Measurements from ENCODE around the gene PIK3R2.
"Not testable (repeated sequence)": the region's sequence is repeated elsewhere in the genome, so short reads cannot be mapped to it uniquely, and the experiment has no call there.

Gene PIK3R2

GRCh38 chr19:18156268-18156667 lies 3.3 kb downstream of the PIK3R2 start:
- no peak for DNase-seq

DNA sequence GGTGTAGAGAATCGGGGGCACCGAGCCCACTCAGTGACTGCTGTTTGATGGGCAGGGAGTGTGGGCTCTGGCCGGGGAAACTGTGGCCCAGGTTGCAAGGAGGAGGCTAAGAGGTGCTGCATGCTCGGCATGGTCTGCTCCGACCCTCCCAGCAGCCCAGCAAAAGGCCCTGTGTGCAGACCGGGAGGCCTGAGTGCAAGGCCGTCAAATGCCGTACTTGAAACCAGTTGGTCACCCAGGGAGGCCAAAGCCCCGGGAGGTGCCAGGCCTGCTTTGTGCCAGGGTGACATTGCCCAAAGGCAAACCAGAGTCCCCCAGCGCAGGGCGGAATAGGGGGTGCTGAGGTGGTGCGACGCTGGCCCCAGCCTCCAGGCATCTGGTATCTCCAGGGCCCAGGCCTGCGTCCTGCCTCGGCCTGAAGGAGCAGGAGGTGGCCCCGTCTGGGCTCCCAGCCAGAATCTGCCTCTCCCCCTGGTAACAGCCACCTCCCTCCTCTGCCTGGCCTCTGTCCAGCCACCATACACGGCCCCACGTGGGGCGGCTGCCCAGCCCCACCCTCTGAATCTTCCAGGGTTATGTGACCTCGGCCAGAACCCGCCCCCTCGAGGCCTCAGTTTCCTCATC lies 4.0 kb downstream of the PIK3R2 start:
- DNase-seq: no peak

DNA sequence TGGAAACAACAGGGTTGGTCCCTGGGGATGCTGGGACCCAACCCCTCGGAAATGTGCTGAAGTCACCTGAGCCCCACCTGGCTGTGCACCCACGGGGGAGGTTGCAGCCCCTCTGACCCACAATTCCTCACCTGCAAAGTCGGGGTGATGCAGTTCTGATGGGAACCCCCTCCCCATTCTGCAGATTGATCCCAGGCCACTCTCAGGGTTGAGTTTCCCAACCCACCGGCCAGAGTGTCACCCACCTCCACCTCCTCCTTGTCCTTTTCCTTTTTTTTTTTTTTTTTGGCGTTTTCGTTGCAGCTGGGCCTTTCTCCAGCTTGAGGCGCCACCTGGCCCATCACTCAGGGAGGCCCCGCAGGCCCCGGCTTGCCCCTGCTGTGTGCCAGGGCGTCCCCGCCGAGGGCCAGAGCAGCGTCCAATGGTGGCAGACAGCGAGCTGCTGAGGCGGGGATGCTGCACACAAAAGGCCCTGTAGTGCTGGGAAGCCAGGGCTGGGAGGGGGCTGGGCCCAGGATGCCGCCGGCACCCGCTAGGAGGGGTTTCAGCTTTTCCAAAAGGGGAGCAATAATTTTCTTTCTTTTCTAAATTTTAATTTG lies 4.6 kb downstream of the PIK3R2 start:
- no peak for DNase-seq

- no peak for DNase-seq
Observed at GRCh38 chr19:18158467-18158866, 5.5 kb downstream of the PIK3R2 start.

DNA sequence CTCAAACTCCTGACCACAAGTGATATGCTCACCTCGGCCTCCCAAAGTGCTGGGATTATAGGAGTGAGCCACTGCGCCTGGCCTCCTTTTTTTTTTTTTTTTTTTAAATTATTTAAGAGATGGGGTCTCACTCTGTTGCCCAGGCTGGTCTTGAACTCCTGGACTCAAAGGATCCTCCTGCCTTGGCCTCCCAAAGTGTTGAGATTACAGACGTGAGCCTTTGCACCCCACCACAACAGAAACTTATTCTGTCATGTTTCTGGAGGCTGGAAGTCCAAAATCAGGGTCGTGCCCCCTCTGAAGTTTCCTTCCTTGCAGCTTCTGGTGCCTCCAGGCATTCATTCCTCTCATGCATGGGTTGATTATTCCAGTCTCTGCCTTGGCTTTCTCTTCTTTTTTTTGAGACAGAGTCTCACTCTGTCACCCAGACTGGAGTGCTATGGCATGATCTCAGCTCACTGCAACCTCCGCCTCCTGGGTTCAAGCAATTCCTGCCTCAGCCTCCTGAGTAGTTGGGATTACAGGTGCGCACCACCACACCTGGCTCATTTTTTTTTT lies 6.2 kb downstream of the PIK3R2 start:
- DNase-seq: not testable (repeated sequence)

GRCh38 chr19:18159810-18160209 lies 6.8 kb downstream of the PIK3R2 start:
- DNase-seq: no peak

DNA sequence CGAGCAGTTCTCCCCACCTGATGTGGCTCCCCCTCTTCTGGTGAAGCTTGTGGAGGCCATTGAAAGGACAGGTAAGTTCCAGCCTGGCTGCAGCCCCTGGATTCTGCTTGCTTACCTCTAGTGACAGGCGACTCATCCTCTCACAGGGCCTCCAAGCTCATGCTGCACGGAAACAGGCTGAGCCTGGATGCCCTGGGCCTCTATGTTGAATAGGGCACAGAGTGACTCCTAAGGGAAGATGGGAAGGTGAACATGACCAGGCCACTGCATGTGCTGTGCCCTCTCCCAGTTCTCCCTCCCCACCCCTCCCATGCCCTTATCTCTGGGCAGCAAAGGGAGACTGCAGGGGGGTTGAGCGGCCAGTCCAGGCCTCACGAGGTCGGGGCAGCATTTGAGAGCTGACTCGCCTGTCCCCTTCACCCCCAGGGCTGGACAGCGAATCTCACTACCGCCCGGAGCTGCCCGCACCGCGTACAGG lies 7.6 kb downstream of the PIK3R2 start:
- no peak for DNase-seq

- DNase-seq: peak; percentile 77
Observed at GRCh38 chr19:18160971-18161635, 8.1 kb downstream of the PIK3R2 start.

GRCh38 chr19:18161636-18162002 lies 8.7 kb downstream of the PIK3R2 start:
- no peak for DNase-seq

DNA sequence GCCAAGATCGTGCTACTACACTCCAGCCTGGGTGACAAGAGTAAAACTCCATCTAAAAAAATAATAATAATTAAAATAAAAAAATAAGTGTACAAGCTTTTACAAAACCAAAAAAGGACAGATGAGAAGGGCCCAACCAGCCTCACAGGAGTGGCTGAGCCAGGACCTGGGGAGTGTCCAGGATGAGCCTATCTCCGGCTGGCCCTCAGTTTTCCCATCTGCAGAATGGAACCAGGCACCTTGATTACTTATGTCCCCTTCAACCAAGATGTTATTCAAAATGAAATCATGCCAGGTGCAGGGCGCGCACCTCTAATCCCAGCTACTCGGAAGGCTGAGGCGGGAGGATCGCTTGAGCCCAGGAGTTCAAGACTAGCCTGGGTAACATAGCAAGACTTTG lies 11.1 kb downstream of the PIK3R2 start:
- DNase-seq: no peak

GRCh38 chr19:18165794-18166544 lies 13.0 kb downstream of the PIK3R2 start:
- DNase-seq: no peak

- no peak for DNase-seq
Observed at GRCh38 chr19:18167011-18167410, 14.0 kb downstream of the PIK3R2 start.

DNA sequence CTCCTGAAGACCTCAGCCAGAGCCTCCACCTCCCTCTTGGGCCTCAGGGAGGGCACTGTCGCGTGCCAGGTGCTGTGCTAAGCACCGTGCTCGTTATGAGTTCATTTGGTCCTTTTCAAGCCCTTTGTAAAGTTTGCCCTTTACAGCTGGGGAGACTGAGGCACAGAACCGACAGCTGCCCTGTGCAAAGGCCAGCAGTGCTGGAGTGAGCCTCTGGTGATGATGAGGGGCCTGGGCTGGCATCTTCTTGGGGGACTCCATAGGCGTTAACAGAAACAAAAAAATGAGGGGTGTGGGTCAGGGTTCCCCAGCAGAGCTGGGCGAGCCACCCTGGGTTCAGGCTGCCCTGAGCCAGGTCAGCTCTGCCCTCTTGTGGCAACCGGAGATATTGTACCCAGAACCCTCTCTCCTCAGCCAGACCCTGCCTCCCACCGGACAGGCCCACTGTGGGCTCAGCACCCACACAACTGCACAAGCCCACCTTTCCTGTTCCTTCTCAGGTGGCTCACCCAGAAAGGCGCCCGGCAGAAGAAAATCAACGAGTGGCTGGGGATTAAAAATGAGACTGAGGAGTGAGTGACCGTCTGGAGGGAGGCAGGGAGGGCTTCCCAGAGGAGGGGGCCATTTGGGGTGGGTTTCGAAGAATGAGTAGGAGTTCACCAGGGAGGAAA lies 15.1 kb downstream of the PIK3R2 start:
- peak; percentile 71 for DNase-seq

- DNase-seq: no peak
Observed at GRCh38 chr19:18168673-18169381, 15.9 kb downstream of the PIK3R2 start.

GRCh38 chr19:18170714-18171255 lies 17.8 kb downstream of the PIK3R2 start:
- DNase-seq: peak; percentile 78

- DNase-seq: peak; percentile 54
Observed at GRCh38 chr19:18171605-18172327, 18.8 kb downstream of the PIK3R2 start.

DNA sequence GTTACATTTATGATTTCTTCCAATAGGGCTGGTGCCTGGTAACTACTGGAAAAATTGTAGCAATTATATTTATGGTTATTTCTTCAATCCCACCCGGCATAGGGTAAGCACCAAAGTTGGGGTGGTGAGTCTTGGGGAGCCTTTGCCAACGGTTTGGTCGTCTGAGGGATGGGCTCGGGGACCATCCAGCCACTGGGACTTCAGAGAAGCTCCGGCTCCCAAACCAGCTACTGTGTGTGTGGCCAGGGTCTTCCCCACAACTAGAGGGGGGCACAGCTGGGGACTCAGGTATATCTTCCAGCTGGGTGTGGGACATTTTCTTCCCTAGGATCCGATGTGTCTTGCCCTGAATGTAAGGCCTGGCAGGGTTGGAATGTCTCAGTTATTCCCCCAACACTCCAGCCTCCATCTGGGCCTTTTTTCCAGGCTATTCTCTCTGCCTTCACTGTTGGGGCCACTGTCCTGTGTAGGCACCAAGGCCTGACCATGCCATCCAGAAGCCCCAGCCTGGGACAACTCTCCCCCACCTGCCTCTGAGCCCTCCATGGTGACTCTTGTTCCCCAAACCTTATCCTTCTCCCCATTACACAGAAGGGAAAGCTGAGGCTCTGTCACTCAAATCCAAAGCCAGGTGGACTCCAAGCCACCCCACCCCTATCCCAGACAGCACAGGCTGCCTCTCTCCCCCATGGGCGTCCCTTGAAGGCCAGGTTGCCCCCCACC lies 19.5 kb downstream of the PIK3R2 start:
- no peak for DNase-seq

DNA sequence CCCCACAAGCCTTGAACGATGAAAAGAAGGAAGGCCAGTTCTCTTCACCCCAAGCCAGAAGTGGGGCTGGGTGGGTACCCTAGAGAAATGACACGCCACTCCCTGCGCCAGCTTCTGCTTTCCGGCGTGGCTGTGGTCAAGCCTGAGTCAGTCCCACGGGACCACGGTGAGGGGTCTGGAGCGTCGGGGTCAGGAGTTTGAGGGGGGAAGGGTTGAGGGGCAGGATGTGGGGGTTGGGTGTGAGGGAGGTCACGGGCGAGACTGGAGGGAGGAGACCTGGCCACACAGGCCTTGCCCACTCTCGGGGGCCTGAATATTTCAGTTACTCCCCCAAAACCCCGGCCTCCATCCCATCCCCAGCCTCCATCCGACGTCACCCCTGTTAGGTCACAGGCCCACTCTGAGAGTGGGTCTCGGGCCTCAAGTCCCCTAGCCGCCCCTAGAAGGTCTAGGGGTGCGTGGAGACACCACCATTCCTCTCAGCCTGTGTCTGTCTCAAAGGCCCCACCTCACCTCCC lies 20.1 kb downstream of the PIK3R2 start:
- DNase-seq: peak; percentile 87

GRCh38 chr19:18173572-18174288 lies 20.8 kb downstream of the PIK3R2 start, which contains the start of gene IFI30:
IFI30 (plus strand) TSS chr19:18173813; CDS start chr19:18173842, 29 bp downstream.
- peak; percentile 92 for DNase-seq
